NCI-H2029 treated with DMSO at 0.1 percent for 48 hours (cell line): ENCODE data around the gene SIK3.

Source experiments
- DNase-seq: peaks from one replicate; lab custom pipeline; 2025; lab: John Stamatoyannopoulos, UW

The SIK3 gene

GRCh38 chr11:117110294-117110950 is 12.2 kb upstream of the SIK3 start:
- DNase-seq, result no peak

- DNase-seq, result no peak
Measured at GRCh38 chr11:117107701-117108590, 9.7 kb upstream of the SIK3 start.

- DNase-seq, result no peak
Measured at GRCh38 chr11:117100556-117100955, 2.3 kb upstream of the SIK3 start.

DNA sequence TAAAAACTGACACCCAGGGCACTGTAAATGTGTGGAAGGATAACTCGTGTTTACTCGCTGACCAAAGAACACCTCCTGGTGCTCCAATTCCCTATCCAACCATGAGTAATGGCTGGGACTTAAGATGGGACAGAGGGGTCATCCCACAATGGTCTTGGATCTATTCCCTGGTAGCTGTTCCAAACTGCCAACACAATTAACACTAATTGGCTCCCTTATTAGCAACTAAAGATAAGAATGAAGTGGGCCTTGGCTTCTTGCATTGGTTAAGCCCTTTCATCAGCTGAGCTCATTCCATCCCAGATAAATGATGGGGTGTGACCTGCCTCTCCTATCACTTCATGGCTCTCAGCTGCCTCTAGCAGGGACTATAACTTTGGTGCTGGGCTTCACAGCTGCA is 1.5 kb upstream of the SIK3 start:
- no peak for DNase-seq

DNA sequence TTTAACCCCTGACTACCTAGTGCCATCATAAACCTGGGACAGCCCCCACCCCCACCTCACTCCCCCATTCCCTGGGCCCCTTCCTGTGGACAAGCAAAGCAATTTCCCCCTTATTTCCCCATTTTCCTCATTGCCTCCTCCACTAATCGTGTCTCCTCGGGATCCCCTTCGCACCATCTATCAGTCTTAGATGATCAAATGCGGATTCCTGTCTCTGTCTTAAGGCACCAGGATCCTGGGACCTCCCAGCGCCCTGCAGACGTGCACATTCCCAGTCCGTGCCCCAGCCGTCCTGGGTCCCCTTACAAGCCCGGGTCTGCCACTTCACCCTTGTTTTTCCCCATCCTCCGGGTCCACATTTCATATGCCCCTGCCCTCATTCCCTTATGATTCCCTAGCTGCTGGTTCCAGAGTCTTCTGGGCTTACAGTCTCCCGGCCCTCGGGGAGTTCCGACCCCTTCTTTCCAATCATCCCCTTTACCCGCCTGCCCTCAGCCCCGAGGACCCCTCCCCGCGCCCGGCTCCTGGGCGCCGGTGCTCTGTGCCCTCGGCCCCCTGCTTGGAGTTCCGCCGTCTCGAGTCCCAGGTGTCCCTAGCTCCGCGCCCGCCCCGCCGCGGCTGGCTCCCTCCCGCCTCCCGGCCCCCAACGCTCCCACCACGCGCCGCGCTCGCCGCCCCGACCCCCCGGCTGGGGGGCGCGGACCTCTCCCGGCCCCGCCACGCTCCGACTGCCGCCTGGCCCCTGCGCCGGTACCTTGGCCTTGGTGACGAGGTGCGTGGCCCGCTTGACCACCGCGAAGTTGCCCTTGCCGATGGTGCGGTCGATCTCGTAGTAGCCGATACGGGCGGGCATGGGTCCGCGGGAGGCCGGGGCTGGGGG is 599 bp downstream of the SIK3 start:
- peak; percentile 26 for DNase-seq

DNA sequence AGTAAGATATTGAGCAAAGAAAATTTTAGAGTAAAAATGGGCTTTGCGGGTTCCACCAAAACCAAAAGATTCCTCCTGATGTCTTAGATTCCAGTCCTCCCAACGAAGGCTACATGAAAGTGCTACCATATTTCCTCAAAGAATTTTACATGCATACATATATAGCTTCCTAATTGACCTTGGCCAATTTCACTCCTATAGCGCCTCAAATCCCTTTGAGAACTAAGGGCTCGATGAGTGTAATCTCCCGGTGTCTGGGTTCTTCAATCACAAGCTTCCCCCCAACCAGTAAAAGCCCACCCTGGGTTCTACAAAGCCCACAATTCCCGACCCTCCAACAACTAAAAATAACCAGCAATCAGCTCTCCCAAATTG is 1.2 kb downstream of the SIK3 start:
- DNase-seq, result no peak

DNA sequence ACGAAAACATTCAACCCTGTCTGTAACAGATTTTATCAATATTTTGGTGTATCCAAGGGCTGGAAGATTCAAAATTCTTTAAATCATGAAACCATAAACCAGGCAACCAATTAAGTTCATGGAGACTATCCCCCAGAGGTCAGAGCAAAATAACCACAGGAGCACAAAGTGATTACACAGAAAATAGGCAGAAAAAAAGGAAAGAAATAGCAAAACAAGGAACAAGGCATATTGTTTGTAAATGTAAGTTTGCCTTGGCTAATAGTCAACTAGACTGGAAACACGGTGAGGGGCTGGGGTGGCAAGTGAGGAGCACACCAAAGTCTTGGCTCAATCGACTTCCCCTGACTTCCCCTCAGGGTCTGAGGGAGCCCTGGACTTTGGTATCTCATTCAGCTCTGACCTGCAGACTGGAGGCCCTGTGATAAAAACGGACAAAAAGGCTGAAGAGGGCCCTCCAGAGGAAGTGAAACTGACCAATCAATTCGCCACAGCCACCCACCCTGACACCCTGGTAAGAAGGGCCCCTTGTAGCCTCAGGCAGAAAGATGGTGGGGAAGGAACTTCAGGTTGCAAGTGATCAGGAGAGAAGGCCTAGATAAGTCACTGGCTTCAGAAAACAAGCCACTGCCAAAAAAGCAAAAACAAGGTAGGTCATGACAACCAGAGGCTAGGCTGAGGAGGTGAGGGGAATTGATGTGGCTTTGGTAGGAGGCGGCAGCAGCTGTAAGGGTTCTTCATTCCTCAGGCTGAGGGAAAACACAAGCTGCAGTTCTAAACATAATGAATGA is 1.8 kb downstream of the SIK3 start:
- no peak for DNase-seq

DNA sequence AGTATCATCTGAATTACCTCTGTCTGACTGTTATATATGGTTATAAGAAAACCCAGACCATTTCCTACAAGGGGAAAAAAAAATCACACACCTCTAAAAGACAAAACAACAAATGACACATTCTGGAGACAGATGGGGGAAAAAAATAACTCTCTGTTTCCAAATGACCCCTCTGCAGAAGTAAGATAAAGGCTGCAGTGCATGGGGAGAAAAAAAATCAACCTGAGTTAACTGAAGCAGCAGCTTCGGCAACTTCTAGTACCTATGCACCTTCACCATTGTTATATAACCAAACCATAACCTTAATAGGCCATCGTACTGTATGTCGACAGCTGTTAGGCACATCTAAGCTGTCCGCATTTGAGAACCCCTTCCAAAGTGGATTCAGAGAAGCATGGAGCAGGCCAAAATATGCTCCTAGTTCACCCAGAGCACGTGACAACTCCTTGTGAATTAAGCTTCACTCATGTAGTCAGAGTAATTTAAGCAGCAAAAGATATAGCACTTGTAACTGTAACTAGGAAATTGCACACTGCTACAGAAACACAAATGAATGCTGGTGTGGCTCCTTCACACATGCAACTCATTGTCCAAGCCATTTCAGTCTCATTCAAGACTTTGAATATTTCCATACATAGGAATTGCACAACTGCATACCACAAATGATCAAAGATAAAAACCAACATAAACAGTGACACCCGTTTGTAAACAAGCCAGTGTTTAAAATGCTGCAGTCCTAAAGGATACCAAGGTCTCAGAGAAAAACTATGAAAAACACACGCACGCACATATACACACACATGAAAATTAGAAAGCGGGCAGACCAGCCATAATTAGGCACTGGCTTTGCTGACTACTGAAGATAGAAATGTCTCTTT is 2.7 kb downstream of the SIK3 start:
- DNase-seq, result no peak

- no peak for DNase-seq
Measured at GRCh38 chr11:117094776-117095175, 3.5 kb downstream of the SIK3 start.

DNA sequence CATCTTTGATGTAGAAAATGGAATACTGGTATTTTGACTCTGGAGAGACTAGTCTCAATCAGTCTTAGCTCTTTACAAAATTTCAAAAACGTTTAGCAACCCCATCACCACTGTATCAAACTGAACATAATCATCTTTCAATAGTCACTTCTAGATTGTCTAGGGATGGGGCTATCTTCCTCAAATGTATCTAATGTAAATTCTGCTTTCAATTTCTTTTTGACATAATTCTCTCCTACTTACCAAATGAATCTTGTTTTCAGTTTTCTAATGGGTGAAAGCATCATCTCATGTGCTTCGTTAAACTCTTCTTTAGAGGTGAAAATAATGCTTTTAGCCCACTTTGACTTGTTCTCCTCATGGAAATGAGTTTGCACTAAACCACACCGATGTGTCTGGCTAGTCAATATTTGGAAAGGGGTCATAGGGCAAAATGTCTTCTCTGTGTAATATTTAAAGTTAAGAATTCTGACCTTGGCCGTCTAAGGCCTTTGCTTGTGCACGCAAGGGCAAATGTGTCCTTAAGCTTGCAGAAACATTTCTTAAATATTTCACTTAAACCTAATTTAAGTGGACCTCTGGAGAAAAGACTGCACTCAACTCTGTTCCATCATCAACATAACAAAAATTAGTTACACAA is 5.2 kb downstream of the SIK3 start:
- no peak for DNase-seq

- no peak for DNase-seq
Measured at GRCh38 chr11:117091753-117092477, 6.3 kb downstream of the SIK3 start.

DNA sequence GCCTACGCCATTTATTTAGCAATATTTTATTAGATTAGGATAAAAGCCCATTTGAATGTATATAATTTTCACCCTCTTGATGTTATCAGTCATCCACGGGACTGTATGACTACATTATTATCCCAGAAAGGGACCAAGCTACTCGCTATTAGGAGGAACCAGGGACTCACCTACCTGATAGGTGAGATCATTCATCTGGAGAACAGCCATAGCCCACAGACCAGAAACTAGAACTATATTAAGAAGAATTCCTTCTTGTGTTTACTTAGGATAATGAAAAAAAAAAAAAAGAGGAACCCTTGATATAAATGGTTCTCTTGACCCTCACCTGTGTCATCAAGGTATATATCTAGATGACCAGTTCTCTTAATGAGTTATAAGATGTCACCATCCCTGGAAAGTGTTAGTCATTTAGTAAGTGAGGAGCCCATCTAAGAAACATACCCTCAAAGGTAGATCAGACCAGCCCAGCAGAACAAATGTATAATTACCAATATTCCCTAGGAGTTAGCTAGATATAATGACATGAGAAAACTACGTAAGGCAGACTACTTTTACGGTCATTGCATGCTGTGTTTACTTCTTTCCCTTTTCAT is 8.0 kb downstream of the SIK3 start:
- DNase-seq, result no peak

GRCh38 chr11:117089685-117090084 is 8.5 kb downstream of the SIK3 start:
- DNase-seq, result no peak

DNA sequence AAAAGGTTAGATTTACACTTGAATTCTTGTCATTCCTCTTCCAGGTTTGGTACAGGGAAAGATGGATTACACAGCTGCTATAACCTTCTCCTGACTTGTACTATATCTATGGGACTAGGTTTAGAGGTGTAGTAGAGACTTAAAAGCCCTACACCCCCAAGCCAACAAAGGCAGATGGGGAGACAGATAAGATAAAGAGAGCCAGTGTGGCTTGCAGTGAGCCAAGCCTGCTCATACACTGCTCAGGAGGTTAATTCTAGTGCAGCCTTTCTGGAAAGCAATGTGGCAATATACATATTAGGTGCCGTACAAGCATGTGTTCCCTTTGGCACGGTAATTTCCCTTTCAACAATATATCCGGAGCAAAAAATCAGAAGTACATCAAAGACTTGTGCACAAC is 10.8 kb downstream of the SIK3 start:
- DNase-seq, result no peak

GRCh38 chr11:117084992-117085391 is 13.2 kb downstream of the SIK3 start:
- DNase-seq, result no peak

GRCh38 chr11:117083011-117083935 is 15.0 kb downstream of the SIK3 start:
- no peak for DNase-seq

GRCh38 chr11:117081908-117082307 is 16.3 kb downstream of the SIK3 start:
- DNase-seq, result no peak

DNA sequence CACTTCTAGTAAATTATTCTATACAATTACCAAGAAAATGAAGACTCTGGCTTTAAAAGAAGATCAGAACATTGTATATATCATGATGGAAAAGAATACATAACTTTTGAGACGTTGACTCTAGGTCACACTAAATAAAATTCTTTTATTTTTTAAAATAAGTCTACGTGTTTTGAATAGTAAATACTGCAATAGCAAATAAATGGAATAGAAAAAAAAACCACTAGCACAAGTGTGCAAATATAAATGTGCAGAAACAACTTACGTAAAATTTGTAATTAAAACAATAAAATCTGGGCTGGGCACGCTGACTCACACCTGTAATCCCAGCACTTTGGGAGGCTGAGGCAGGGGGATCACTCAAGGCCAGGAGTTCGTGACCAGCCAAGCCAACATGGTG is 17.9 kb downstream of the SIK3 start:
- DNase-seq, result no peak
